ENCODE measurements around the gene SLC9A7.
A peak's percentile ranks its signal among the peaks of the same experiment; 100 is the strongest.
"Not testable (repeated sequence)": the region's sequence is repeated elsewhere in the genome, so short reads cannot be mapped to it uniquely, and the experiment has no call there.

The SLC9A7 gene

GRCh38 chrX:46754036-46754435, 4.9 kb downstream of the SLC9A7 start:
- DNase-seq, result no peak

GRCh38 chrX:46750889-46751288, 8.0 kb downstream of the SLC9A7 start:
- DNase-seq, result no peak

- no peak for DNase-seq
Measured at GRCh38 chrX:46744009-46744408, 14.9 kb downstream of the SLC9A7 start.

GRCh38 chrX:46743046-46743445, 15.9 kb downstream of the SLC9A7 start:
- no peak for DNase-seq

- DNase-seq, result no peak
Measured at GRCh38 chrX:46739736-46740135, 19.2 kb downstream of the SLC9A7 start.

GRCh38 chrX:46737462-46737861, 21.5 kb downstream of the SLC9A7 start:
- DNase-seq, result no peak

GRCh38 chrX:46737041-46737440, 21.9 kb downstream of the SLC9A7 start:
- no peak for DNase-seq

- DNase-seq, result peak in 1 of 5 experiments; percentile 7
Measured at GRCh38 chrX:46735622-46736021, 23.3 kb downstream of the SLC9A7 start.

- no peak for DNase-seq
Measured at GRCh38 chrX:46733226-46733625, 25.7 kb downstream of the SLC9A7 start.

GRCh38 chrX:46730765-46731164, 28.2 kb downstream of the SLC9A7 start:
- DNase-seq, result no peak

- DNase-seq, result no peak
Measured at GRCh38 chrX:46727441-46727840, 31.5 kb downstream of the SLC9A7 start.

GRCh38 chrX:46723569-46723927, 35.4 kb downstream of the SLC9A7 start:
- not testable (repeated sequence) for DNase-seq

GRCh38 chrX:46722742-46723568, 36.0 kb downstream of the SLC9A7 start:
- no peak for DNase-seq

- no peak for DNase-seq
Measured at GRCh38 chrX:46716796-46717195, 42.1 kb downstream of the SLC9A7 start.

- no peak for DNase-seq
Measured at GRCh38 chrX:46715997-46716396, 42.9 kb downstream of the SLC9A7 start.

- DNase-seq, result peak in 1 of 5 experiments; percentile 39
Measured at GRCh38 chrX:46715530-46715929, 43.4 kb downstream of the SLC9A7 start.

GRCh38 chrX:46713672-46714490, 45.0 kb downstream of the SLC9A7 start:
- DNase-seq, result peak in 1 of 5 experiments; percentile 41

- DNase-seq, result no peak
Measured at GRCh38 chrX:46712764-46713163, 46.2 kb downstream of the SLC9A7 start.

GRCh38 chrX:46710927-46711623, 47.8 kb downstream of the SLC9A7 start:
- peak in 1 of 5 experiments; percentile 52 for DNase-seq

GRCh38 chrX:46710425-46710824, 48.5 kb downstream of the SLC9A7 start:
- no peak for DNase-seq

GRCh38 chrX:46707274-46707965, 51.5 kb downstream of the SLC9A7 start:
- DNase-seq, result no peak

- DNase-seq, result peak in 1 of 5 experiments; percentile 83
Measured at GRCh38 chrX:46704767-46705386, 54.0 kb downstream of the SLC9A7 start.

Measured in T-helper 2 cell (primary cell).